Left lung (tissue), 10 donors: Measurements from ENCODE around the gene SP6. TPM values are rescaled to one million over a fixed set of nuclear protein-coding genes. Genes with fewer than 3 reads are reported as not detected.

Experiments
- ATAC-seq: fragments of 200-7000 bp; cut with Tn5 transposase; one replicate; pipeline ENCODE4 v1.9.1; 2020; ENCODE audit warnings: moderate library complexity
- DNase-seq, 4 donors: peaks; one replicate each; pipeline ENCODE4 v3.0.0-alpha.2; 2013 to 2020
- H3K27ac ChIP-seq, 2 donors: fragments of 200-600 bp; sonication (generic) in 1 of 2; one replicate each; pipeline versions ENCODE4 v1.5.0 to v1.8.0; 2020 to 2021
- H3K27me3 ChIP-seq, 2 donors: fragments of 200-600 bp; sonication (generic) in 1 of 2; one replicate each; pipeline versions ENCODE4 v1.5.0 to v1.8.0; 2020 to 2021
- H3K36me3 ChIP-seq, 2 donors: fragments of 200-600 bp; sonication (generic) in 1 of 2; one replicate each; pipeline versions ENCODE4 v1.5.0 to v1.8.0; 2020 to 2021
- H3K4me1 ChIP-seq, 2 donors: fragments of 200-600 bp; one replicate each; pipeline ENCODE4 v1.8.0; 2021
- H3K4me3 ChIP-seq, 2 donors: fragments of 200-600 bp; sonication (generic) in 1 of 2; one replicate each; pipeline versions ENCODE4 v1.5.0 to v1.8.0; 2020 to 2021; ENCODE audit warnings: mild to moderate bottlenecking in 1 of 2
- H3K9me3 ChIP-seq, 2 donors: fragments of 200-600 bp; sonication (generic) in 1 of 2; one replicate each; pipeline versions ENCODE4 v1.5.0 to v1.8.0; 2020 to 2021
- CTCF ChIP-seq, 2 donors: fragments of 200-600 bp; sonication (generic) in 1 of 2; IDR thresholded peaks; one replicate each; pipeline versions ENCODE4 v1.5.0 to v1.8.0; 2021; ENCODE audit warnings: antibody characterized with exemption in 2 of 2
- intact Hi-C, 2 donors: fragments of 100-400 bp; cut with DNase I; formaldehyde crosslinking; loops; one replicate each; pipeline versions ENCODE4 v1.11.2 to v1.14.2; 2022
- polyA plus RNA-seq, 6 donors: library from polyadenylated mRNA; unstranded; fragments of 120-200 nt; gene quantifications; one replicate each; pipeline ENCODE4 v1.2.1, GENCODE V29; 2013; ENCODE audit not compliant: insufficient read length in 6 of 6
- total RNA-seq, 2 donors: library from RNA; stranded (reverse); fragmentation: NEBNext Ultra II Directional; extraction: Animal tissue kit (Norgen Biotek cat#: 25700); gene quantifications; one replicate each; pipeline ENCODE4 v1.2.1, GENCODE V29; 2021
- donor health status: DM: no; HTN: yes; CAD: no.
- donor health status: DM: no; HTN: no; CAD: no.

The SP6 gene
- total and polyA plus RNA-seq, 8 donors: 0.79 to 6.7 (median 4.5) TPM

DNA sequence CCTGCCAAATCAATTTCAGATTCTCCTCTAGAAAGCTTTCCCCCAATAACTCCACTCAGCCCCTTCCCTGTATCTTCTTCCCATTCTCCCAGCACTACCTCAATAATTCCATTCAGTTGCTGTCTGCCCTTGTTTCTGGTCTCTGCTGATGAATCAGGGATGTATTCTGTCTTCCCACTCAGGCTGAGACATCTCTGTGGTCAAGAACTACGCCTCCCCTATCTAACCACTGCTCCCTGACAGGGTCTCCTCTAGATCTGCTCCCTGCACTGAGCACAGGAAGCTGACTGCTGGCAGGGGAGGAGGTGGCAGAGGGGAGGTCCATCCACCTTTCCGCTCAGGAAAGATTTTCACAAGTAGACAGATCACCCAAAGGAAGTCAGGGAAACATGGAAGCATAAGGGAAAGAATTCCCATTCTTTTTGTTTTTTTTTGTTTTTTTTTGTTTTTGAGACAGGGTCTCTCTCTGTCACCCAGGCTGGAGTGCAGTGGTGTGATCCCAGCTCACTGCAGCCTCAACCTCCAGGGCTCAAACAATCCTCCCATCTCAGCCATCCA is 28.1 kb upstream of the SP6 start:
- H3K4me1 ChIP-seq: peaks cover 0 to 14% of the 10 kb centered on the region in 2 donors
- TF ChIP-seq CTCF (IDR thresholded peaks at IDR 0.05): no peak
- intact Hi-C loops: no loop called here

DNA sequence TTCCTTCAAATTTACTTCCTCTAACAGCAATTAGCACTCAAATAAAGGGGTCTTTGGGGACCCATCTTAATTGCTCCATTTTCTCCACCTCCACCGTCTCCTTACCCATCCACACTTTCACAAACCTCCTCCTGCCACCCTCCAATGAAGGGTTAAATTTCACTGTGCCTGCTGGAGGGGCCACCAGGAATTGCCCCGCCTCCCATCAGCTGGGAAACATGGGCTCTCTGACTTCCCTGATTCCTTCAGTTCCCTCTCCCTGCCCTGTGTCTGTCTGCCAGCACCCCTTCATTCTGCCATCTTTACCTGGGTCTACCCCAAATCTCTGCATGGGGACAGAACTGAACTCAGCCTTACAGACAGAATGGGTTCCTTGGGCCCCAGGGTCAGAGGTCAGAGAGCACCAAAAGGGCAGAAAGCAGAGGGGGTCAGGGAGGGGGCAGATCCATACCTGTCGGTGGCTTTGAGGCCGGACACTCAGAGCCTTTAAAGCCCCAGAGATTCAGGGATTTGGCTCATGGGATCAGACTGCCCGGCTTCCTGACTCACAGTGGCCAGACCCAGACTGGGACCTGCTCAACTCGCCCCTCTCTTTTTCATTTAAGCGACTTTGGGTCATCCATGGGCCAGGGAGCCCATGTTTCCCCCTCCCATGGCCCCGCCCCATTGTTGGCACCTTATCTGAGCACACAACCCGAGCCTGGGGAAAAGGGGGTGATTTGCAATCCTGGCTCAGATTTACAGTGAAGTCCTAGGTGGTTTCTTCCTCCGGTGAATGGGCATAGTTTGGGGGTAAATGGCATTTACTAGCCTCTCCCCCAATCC is 27.5 kb upstream of the SP6 start:
- Histone ChIP-seq H3K9me3 (no peaks in the 10 kb centered on the region), H3K4me1 (peaks cover 0 to 14% of the 10 kb centered on the region in 2 donors), H3K4me3 (no peak overlapping the region), H3K27me3 (peaks cover 0 to 18% of the 10 kb centered on the region in 2 donors), H3K36me3 (no peaks in the 10 kb centered on the region), H3K27ac (no peak overlapping the region)
- intact Hi-C loops: no loop called here
- no peak for TF ChIP-seq CTCF (IDR thresholded peaks at IDR 0.05)
- no peak for DNase-seq
- ATAC-seq: no peak

More for the DNA sequence above, 28.1 kb upstream of the SP6 start:
- ATAC-seq (no peak), DNase-seq (no peak)
- Histone ChIP-seq H3K4me3 (no peak overlapping the region), H3K27ac (no peak overlapping the region), H3K36me3 (no peaks in the 10 kb centered on the region), H3K9me3 (no peaks in the 10 kb centered on the region), H3K27me3 (peaks cover 0 to 18% of the 10 kb centered on the region in 2 donors)

GRCh38 chr17:47877368-47878034 is 26.5 kb upstream of the SP6 start:
- H3K27ac ChIP-seq: no peak overlapping the region

DNA sequence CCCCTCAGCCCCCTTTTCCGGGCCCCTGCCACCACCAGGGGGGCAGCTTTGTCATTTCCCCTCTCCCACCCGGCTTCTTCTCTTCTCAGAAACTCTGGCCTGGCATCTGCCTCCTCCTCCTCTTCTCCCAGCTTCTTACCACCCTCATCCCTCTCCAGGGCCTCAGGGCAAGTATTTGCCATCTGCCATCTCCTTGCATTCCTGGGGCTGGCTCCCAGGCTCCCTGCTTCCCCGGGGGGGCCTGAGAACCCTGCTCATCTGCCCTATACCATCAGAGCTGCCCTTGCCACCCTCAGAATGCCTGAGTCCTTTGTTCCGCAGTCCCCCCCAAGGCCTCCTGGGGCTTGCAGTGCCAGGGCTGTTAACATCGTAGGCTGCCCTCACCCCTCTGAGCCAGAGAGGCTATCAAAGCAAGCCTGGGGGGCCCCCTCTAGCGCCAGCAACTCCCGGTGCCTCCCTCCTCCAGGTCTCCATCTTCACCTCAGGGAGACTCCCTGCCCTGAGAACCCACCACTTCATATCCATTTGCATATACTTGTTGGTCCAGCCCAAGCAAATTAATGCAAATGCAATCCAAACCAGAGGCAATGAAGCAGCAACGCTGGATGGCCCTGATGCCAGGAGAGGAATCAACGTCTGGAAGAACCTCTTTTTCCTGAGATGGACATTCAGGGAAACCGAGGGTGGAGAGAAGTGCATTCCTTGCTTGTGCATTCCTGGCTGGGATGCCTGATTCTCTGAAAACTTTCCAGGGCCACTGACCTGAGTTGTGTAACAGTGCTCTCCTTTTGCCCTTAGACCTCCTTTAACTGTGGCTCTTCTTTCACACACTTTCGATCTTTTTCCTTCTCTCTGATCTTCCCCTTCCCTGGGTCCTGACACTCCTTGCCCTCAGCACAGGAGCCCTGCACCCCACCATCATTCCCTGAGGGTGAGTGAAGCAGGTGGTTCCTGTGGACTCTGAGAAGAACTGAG is 24.3 kb upstream of the SP6 start:
- TF ChIP-seq CTCF (IDR thresholded peaks at IDR 0.05): no peak
- H3K4me3 ChIP-seq: no peak overlapping the region

More at GRCh38 chr17:47877368-47878034, 26.5 kb upstream of the SP6 start:
- intact Hi-C loops: no loop called here
- DNase-seq: no peak
- no peak for ATAC-seq
- no peak for TF ChIP-seq CTCF (IDR thresholded peaks at IDR 0.05)
- Histone ChIP-seq H3K4me3 (no peak overlapping the region), H3K27me3 (peaks cover 0 to 27% of the 10 kb centered on the region in 2 donors), H3K9me3 (no peaks in the 10 kb centered on the region), H3K36me3 (no peaks in the 10 kb centered on the region), H3K4me1 (peaks cover 0 to 13% of the 10 kb centered on the region in 2 donors)

More for the DNA sequence above, 24.3 kb upstream of the SP6 start:
- H3K27ac ChIP-seq: no peak overlapping the region
- peaks cover 0 to 4% of the 10 kb centered on the region in 2 donors for H3K4me1 ChIP-seq
- intact Hi-C loops: no loop called here
- DNase-seq: no peak
- no peaks in the 10 kb centered on the region for H3K9me3 ChIP-seq
- H3K36me3 ChIP-seq: no peaks in the 10 kb centered on the region
- peaks cover 0 to 49% of the 10 kb centered on the region in 2 donors for H3K27me3 ChIP-seq
- ATAC-seq: no peak
